ENCODE measurements around the gene ADCY5.

DNA sequence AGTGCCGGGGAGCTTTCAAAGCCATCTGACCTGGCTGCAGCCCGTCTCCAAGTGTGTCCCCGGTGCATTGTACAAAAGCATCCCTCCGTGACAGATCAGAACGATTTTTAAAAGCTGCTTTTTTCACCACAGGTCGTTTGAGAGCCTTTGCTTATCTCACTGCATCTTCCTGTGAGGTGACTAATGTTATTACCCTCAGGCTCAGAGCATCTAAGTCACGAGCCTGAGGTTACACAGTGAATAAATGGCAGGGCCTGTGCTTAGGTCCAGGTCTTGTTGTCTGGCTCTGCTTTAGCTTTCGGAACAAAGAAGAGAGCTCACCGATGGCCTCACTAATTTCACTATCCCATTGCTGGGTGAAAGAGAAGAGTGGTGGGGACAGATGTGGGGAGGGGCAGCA lies 163.8 kb downstream of the ADCY5 start:
- TF ChIP-seq EZH2 (IDR thresholded peaks at IDR 0.05; ENCODE audit: low read depth): no peak
- TF ChIP-seq, protein P1, sequence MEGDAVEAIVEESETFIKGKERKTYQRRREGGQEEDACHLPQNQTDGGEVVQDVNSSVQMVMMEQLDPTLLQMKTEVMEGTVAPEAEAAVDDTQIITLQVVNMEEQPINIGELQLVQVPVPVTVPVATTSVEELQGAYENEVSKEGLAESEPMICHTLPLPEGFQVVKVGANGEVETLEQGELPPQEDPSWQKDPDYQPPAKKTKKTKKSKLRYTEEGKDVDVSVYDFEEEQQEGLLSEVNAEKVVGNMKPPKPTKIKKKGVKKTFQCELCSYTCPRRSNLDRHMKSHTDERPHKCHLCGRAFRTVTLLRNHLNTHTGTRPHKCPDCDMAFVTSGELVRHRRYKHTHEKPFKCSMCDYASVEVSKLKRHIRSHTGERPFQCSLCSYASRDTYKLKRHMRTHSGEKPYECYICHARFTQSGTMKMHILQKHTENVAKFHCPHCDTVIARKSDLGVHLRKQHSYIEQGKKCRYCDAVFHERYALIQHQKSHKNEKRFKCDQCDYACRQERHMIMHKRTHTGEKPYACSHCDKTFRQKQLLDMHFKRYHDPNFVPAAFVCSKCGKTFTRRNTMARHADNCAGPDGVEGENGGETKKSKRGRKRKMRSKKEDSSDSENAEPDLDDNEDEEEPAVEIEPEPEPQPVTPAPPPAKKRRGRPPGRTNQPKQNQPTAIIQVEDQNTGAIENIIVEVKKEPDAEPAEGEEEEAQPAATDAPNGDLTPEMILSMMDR (conservative IDR thresholded peaks at IDR 0.05): no peak
